ENCODE data around the gene SREBF1.

DNA sequence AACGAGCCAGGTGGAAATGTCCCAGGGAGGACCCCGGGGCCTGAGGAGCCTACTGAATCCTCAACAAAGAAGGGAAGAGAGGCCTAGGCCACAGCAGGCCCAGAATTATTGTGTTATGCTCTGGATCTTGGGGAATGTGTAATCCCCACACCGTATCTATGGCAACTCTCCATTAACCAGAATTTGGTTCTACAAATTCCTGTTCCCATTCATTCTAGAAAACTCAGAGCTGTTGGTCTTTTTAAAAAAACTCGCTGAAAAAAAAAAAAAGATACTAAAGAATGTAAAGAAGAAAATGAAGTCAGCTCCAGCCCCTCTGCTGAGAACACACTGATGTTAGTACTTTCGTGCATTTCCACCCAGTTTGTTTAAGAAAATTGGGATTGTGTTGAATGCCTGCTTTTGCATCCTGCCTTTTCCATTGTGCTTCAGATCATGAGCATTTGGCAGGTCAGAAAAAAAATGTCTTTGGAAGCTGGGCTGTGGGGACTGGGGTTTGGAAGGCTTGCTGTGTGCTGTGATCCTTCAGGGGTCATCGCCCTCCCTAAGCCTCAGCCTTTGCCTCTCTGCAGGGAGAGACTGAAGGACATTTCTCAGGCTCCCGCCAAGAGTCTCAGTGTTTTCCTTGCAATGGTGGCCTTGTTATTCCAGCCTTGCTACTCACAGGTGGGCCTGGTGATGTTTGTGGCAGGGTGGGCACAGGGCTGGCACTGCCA, 69.5 kb downstream of the SREBF1 start:
- TF ChIP-seq EZH2phosphoT487 (IDR thresholded peaks at IDR 0.05; ENCODE audit: borderline replicate concordance, low read length) (no peak), EZH2 (IDR thresholded peaks at IDR 0.05; ENCODE audit: low read length, unreplicated experiment) (no peak)
- TF ChIP-seq, protein P1, sequence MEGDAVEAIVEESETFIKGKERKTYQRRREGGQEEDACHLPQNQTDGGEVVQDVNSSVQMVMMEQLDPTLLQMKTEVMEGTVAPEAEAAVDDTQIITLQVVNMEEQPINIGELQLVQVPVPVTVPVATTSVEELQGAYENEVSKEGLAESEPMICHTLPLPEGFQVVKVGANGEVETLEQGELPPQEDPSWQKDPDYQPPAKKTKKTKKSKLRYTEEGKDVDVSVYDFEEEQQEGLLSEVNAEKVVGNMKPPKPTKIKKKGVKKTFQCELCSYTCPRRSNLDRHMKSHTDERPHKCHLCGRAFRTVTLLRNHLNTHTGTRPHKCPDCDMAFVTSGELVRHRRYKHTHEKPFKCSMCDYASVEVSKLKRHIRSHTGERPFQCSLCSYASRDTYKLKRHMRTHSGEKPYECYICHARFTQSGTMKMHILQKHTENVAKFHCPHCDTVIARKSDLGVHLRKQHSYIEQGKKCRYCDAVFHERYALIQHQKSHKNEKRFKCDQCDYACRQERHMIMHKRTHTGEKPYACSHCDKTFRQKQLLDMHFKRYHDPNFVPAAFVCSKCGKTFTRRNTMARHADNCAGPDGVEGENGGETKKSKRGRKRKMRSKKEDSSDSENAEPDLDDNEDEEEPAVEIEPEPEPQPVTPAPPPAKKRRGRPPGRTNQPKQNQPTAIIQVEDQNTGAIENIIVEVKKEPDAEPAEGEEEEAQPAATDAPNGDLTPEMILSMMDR (conservative IDR thresholded peaks at IDR 0.05; ENCODE audit: low read depth, low read length), result no peak
